A549 (cell line): ENCODE data around the gene SPATA13.

Source experiments
- FOSL2 ChIP-seq, 2 experiments: fragments of 450-650 bp in 1 of 2; fragments of >200 bp in 1 of 2; sonication (Bioruptor Twin) in 1 of 2; formaldehyde crosslinking; IDR thresholded peaks; 2 replicates each; pipeline versions ENCODE4 v1.5.0 to v1.6.1; 2016 to 2020; ENCODE audit warnings: mild to moderate bottlenecking in 1 of 2, moderate library complexity in 1 of 2
- HOXB5 ChIP-seq: fragments of 250-450 bp; sonication (Bioruptor Pico); IDR thresholded peaks from 2 replicates; pipeline ENCODE4 v1.5.0; 2020; ENCODE audit warnings: mild to moderate bottlenecking, moderate library complexity
- KDM1A ChIP-seq: fragments of 200-600 bp; sonication (generic); IDR thresholded peaks from 2 replicates; pipeline ENCODE4 v1.6.1; 2016; ENCODE audit warnings: low read depth, mild to moderate bottlenecking
- MAFK ChIP-seq: fragments of 450-650 bp; IDR thresholded peaks from 2 replicates; pipeline ENCODE4 v1.6.1; 2014; ENCODE audit not compliant: partially characterized antibody
- MAZ ChIP-seq: fragments of 150-350 bp; IDR thresholded peaks from 2 replicates; pipeline ENCODE4 v1.6.1; 2014; ENCODE audit warnings: antibody characterized with exemption, low read depth, low read length, borderline replicate concordance
- POLR2A ChIP-seq: IDR thresholded peaks from 2 replicates; pipeline ENCODE4 v1.6.1; 2012; ENCODE audit warnings: mild to moderate bottlenecking, low read length
- RAD21 ChIP-seq, 2 experiments: fragments of >200 bp in 1 of 2; sonication (Bioruptor Twin) in 1 of 2; formaldehyde crosslinking in 1 of 2; IDR thresholded peaks in 1 of 2; conservative IDR thresholded peaks in 1 of 2; 2 replicates in 1 of 2; 3 replicates in 1 of 2; pipeline ENCODE4 v1.6.1; 2012 to 2018; ENCODE audit warnings: inconsistent platforms in 1 of 2
- TFCP2L1 ChIP-seq: fragments of 250-450 bp; sonication (Bioruptor Pico); IDR thresholded peaks from 2 replicates; pipeline ENCODE4 v1.5.0; 2021; ENCODE audit warnings: mild to moderate bottlenecking
- TP53 ChIP-seq: fragments of 250-450 bp; sonication (Bioruptor Pico); IDR thresholded peaks from 2 replicates; pipeline ENCODE4 v1.5.0; 2021; ENCODE audit warnings: mild to moderate bottlenecking, moderate library complexity
- TF ChIP-seq, protein P1 (sequence below): fragments of >200 bp; sonication (Bioruptor Twin); formaldehyde crosslinking; IDR thresholded peaks from 3 replicates; pipeline ENCODE4 v1.5.1; 2016

DNA sequence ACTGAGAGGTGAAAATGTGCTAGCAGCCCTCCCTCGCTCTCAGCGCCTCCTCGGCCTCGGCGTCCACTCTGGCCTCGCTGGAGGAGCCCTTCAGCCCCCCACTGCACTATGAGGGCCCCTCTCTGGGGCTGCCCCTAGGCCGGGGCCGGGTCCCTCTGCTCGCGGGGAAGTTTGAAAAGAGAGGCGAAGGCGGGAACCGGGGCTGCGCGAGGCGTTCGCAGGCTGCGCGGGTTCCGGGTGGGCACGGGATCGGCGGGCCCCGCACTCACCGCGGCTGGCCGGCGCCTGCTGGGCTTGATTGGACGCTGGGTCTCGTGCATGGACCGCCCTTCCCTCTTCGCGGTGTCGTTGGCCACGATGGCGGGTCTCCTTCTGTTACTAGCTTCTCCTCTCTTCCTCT is 178.2 kb downstream of the SPATA13 start:
- TF ChIP-seq, protein P1, sequence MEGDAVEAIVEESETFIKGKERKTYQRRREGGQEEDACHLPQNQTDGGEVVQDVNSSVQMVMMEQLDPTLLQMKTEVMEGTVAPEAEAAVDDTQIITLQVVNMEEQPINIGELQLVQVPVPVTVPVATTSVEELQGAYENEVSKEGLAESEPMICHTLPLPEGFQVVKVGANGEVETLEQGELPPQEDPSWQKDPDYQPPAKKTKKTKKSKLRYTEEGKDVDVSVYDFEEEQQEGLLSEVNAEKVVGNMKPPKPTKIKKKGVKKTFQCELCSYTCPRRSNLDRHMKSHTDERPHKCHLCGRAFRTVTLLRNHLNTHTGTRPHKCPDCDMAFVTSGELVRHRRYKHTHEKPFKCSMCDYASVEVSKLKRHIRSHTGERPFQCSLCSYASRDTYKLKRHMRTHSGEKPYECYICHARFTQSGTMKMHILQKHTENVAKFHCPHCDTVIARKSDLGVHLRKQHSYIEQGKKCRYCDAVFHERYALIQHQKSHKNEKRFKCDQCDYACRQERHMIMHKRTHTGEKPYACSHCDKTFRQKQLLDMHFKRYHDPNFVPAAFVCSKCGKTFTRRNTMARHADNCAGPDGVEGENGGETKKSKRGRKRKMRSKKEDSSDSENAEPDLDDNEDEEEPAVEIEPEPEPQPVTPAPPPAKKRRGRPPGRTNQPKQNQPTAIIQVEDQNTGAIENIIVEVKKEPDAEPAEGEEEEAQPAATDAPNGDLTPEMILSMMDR, result no peak
- TF ChIP-seq RAD21 (conservative IDR thresholded peaks at IDR 0.05 in 1 of 2, IDR thresholded peaks at IDR 0.05 in 1 of 2) (no peak), POLR2A (no peak), HOXB5 (CRISPR knock-in tag) (no peak), TFCP2L1 (no peak), KDM1A (no peak), TP53 (CRISPR knock-in tag) (no peak), MAFK (no peak), FOSL2 (IDR thresholded peaks at IDR 0.05) (no peak), FOSL2 (CRISPR knock-in tag; IDR thresholded peaks at IDR 0.05) (no peak), MAZ (no peak)
